Thoracic aorta (tissue), 2 donors: ENCODE results near the gene MEGF8. TPM values are rescaled to one million over a fixed set of nuclear protein-coding genes. Genes with fewer than 3 reads are reported as not detected.

Experiments
- ATAC-seq: fragments of 150-250 bp; one replicate; pipeline ENCODE4 v1.8.0; 2017; ENCODE audit warnings: low read depth; ENCODE audit not compliant: insufficient number of reproducible peaks, low FRiP score
- DNase-seq: peaks from one replicate; pipeline ENCODE4 v3.0.0-alpha.2; 2020; ENCODE audit warnings: low spot score
- H3K27ac ChIP-seq, 2 donors: fragments of 200-600 bp; sonication (generic); 1 replicate in 1 of 2; 2 replicates in 1 of 2; pipeline ENCODE4 v1.5.1; 2016; ENCODE audit warnings: mild to moderate bottlenecking in 2 of 2, moderate library complexity in 2 of 2
- H3K27me3 ChIP-seq: fragments of 200-600 bp; sonication (generic); replicated peaks from 2 replicates; pipeline ENCODE4 v1.6.0; 2016; ENCODE audit warnings: mild to moderate bottlenecking; ENCODE audit not compliant: insufficient read depth
- H3K36me3 ChIP-seq: fragments of 200-600 bp; sonication (generic); one replicate; pipeline ENCODE4 v1.5.1; 2016
- H3K4me1 ChIP-seq, 2 donors: fragments of 200-600 bp; sonication (generic); 1 replicate in 1 of 2; 2 replicates in 1 of 2; pipeline versions ENCODE4 v1.5.1 to v1.6.0; 2016; ENCODE audit warnings: low read depth in 2 of 2, mild to moderate bottlenecking in 1 of 2; ENCODE audit not compliant: control insufficient read depth in 1 of 2
- H3K4me3 ChIP-seq: fragments of 200-600 bp; sonication (generic); 2 replicates; pipeline ENCODE4 v1.5.1; 2016; ENCODE audit warnings: mild to moderate bottlenecking
- H3K9me3 ChIP-seq: fragments of 200-600 bp; sonication (generic); 2 replicates; pipeline ENCODE4 v1.5.1; 2016
- CTCF ChIP-seq: fragments of 200-600 bp; sonication (generic); IDR thresholded peaks from one replicate; pipeline ENCODE4 v1.5.1; 2019; ENCODE audit warnings: antibody characterized with exemption
- total RNA-seq, 2 donors: library from RNA; depleted of rRNA; stranded (reverse); fragments of >200 nt; gene quantifications; one replicate each; pipeline versions ENCODE4 v1.1.0 to v1.2.3, GENCODE V29; 2016

The MEGF8 gene
- total RNA-seq, 2 donors from 2014 or later: 19.5 to 24.4 TPM

- peak; percentile 96 for TF ChIP-seq CTCF
- Histone ChIP-seq H3K36me3 (peaks cover 35% of the 10 kb centered on the region), H3K9me3 (no peaks in the 10 kb centered on the region), H3K4me1 (no peaks in the 10 kb centered on the region), H3K27me3 (no peaks in the 10 kb centered on the region), H3K27ac (no peak overlapping the region), H3K4me3 (no peak overlapping the region)
- ATAC-seq (no peak), DNase-seq (no peak)
Measured at GRCh38 chr19:42295831-42296525, 29.5 kb upstream of the MEGF8 start.

- H3K4me1 ChIP-seq: peaks cover 4 to 6% of the 10 kb centered on the region in 2 donors
- no peak for TF ChIP-seq CTCF
- no peaks in the 10 kb centered on the region for H3K27me3 ChIP-seq
- DNase-seq (no peak), ATAC-seq (no peak)
- no peak overlapping the region for H3K4me3 ChIP-seq
- H3K36me3 ChIP-seq: peaks cover 24% of the 10 kb centered on the region
- no peaks in the 10 kb centered on the region for H3K9me3 ChIP-seq
- H3K27ac ChIP-seq: no peak overlapping the region
Measured at GRCh38 chr19:42297039-42297438, 28.4 kb upstream of the MEGF8 start.

GRCh38 chr19:42301646-42302203 is 23.7 kb upstream of the MEGF8 start, which contains the start of gene PRR19:
TSS of gene PRR19 (plus strand) at chr19:42302132. CDS start at chr19:42309585, 7,453 bp downstream.
- DNase-seq: no peak
- Histone ChIP-seq H3K27ac (no peak within 1 kb of the TSS), H3K36me3 (no peaks in the 10 kb centered on the region), H3K4me1 (peaks cover 5 to 8% of the 10 kb centered on the region in 2 donors), H3K4me3 (peak within 1 kb of the TSS; percentile 76), H3K27me3 (no peaks in the 10 kb centered on the region), H3K9me3 (no peaks in the 10 kb centered on the region)
- TF ChIP-seq CTCF: no peak
- ATAC-seq: no peak

- Histone ChIP-seq H3K27ac (no peak overlapping the region), H3K27me3 (no peaks in the 10 kb centered on the region), H3K9me3 (no peaks in the 10 kb centered on the region), H3K4me1 (peaks cover 5 to 8% of the 10 kb centered on the region in 2 donors), H3K4me3 (peak overlapping the region; percentile 76), H3K36me3 (no peaks in the 10 kb centered on the region)
- TF ChIP-seq CTCF: no peak
- no peak for DNase-seq
- no peak for ATAC-seq
Measured at GRCh38 chr19:42303101-42303464, 22.4 kb upstream of the MEGF8 start.

GRCh38 chr19:42303876-42304275 is 21.6 kb upstream of the MEGF8 start:
- H3K4me3 ChIP-seq: no peak overlapping the region
- no peak for TF ChIP-seq CTCF
- no peak for ATAC-seq

More at GRCh38 chr19:42303876-42304275, 21.6 kb upstream of the MEGF8 start:
- no peak overlapping the region for H3K27ac ChIP-seq
- H3K9me3 ChIP-seq: no peaks in the 10 kb centered on the region
- no peaks in the 10 kb centered on the region for H3K36me3 ChIP-seq
- no peak for DNase-seq
- H3K4me1 ChIP-seq: peaks cover 5 to 8% of the 10 kb centered on the region in 2 donors
- H3K27me3 ChIP-seq: no peaks in the 10 kb centered on the region
